GM23248 (cell line): Measurements from ENCODE around the gene IFNGR1.

ENCODE experiments used
- EZH2 ChIP-seq: fragments of 200-600 bp; sonication (generic); IDR thresholded peaks from 2 replicates; pipeline ENCODE4 v1.6.1; 2018; ENCODE audit warnings: antibody characterized with exemption, mild to moderate bottlenecking; ENCODE audit not compliant: insufficient read depth, poor library complexity, severe bottlenecking
- EZH2phosphoT487 ChIP-seq: fragments of 200-600 bp; sonication (generic); IDR thresholded peaks from 2 replicates; pipeline ENCODE4 v1.6.1; 2018; ENCODE audit warnings: antibody characterized with exemption, moderate library complexity, mild to moderate bottlenecking, low read depth; ENCODE audit not compliant: insufficient read depth

GRCh38 chr6:137149035-137149393 lies 70.2 kb downstream of the IFNGR1 start:
- TF ChIP-seq EZH2 (no peak), EZH2phosphoT487 (no peak)
